NK-92 (cell line): ENCODE results near the gene RBM6.
"Not testable (repeated sequence)": the region's sequence is repeated elsewhere in the genome, so short reads cannot be mapped to it uniquely, and the experiment has no call there.

ENCODE experiments used
- DNase-seq: peaks from one replicate; lab custom pipeline; 2025; ENCODE audit not compliant: unreplicated experiment; lab: John Stamatoyannopoulos, UW

Gene RBM6

GRCh38 chr3:50084951-50085350 lies 145.0 kb downstream of the RBM6 start:
- not testable (repeated sequence) for DNase-seq

GRCh38 chr3:50088725-50089608 lies 149.0 kb downstream of the RBM6 start, which contains the start of gene RBM5:
Gene RBM5, plus strand, starts transcription at chr3:50088919. Its CDS starts 1,516 bp downstream, at chr3:50090435.
- peak; percentile 69 for DNase-seq

GRCh38 chr3:50089609-50089945 lies 149.6 kb downstream of the RBM6 start:
- DNase-seq, result no peak

GRCh38 chr3:50090984-50091383 lies 151.0 kb downstream of the RBM6 start:
- DNase-seq, result no peak

- no peak for DNase-seq
These were observed 155.5 kb downstream of the RBM6 start for GRCh38 chr3:50095352-50095998.

GRCh38 chr3:50100386-50100785 lies 160.4 kb downstream of the RBM6 start:
- DNase-seq, result no peak

- DNase-seq, result no peak
These were observed 161.3 kb downstream of the RBM6 start for GRCh38 chr3:50100956-50101845.

- no peak for DNase-seq
These were observed 162.6 kb downstream of the RBM6 start for GRCh38 chr3:50102558-50102957.

- no peak for DNase-seq
These were observed 171.8 kb downstream of the RBM6 start for GRCh38 chr3:50111757-50112156.

- DNase-seq, result no peak
These were observed 172.5 kb downstream of the RBM6 start for GRCh38 chr3:50112462-50112861.

- DNase-seq, result no peak
These were observed 177.2 kb downstream of the RBM6 start for GRCh38 chr3:50117120-50117519.

GRCh38 chr3:50118237-50118636 lies 178.3 kb downstream of the RBM6 start:
- no peak for DNase-seq

GRCh38 chr3:50119786-50120185 lies 179.8 kb downstream of the RBM6 start:
- DNase-seq, result no peak

GRCh38 chr3:50120364-50121071 lies 180.6 kb downstream of the RBM6 start:
- DNase-seq, result no peak

GRCh38 chr3:50121072-50122032 lies 181.4 kb downstream of the RBM6 start:
- DNase-seq, result no peak

- DNase-seq, result no peak
These were observed 182.1 kb downstream of the RBM6 start for GRCh38 chr3:50122071-50122470.

GRCh38 chr3:50122661-50123391 lies 182.9 kb downstream of the RBM6 start:
- no peak for DNase-seq

- no peak for DNase-seq
These were observed 183.6 kb downstream of the RBM6 start for GRCh38 chr3:50123394-50124051.
